HepG2 (cell line): ENCODE results near the gene PYGO1. TPM values are rescaled to one million over a fixed set of nuclear protein-coding genes. Genes with fewer than 3 reads are reported as not detected.
"Not testable (repeated sequence)": the region's sequence is repeated elsewhere in the genome, so short reads cannot be mapped to it uniquely, and the experiment has no call there.

Source experiments
- ATAC-seq: fragments of 200-7000 bp; cut with Tn5 transposase; 3 replicates; pipeline ENCODE4 v1.9.1; 2020; ENCODE audit warnings: mild to moderate bottlenecking, moderate library complexity
- BruUV-seq: library from RNA; stranded (reverse); fragments of 400-500 nt; replicated peaks from 2 replicates; lab custom pipeline; 2021; lab: Mats Ljungman, UMichigan
- CTCF ChIA-PET: fragments of 300-600 bp; formaldehyde crosslinking; extraction: SDS; loops from one replicate; lab custom pipeline; 2021; ENCODE audit warnings: low total read pairs, inconsistent platforms, low intra/inter-chr PET ratio; lab: Yijun Ruan, JAX
- POLR2A ChIA-PET: fragments of 350-600 bp; sonication (Branson Sonifier 250); formaldehyde crosslinking; loops from one replicate; lab custom pipeline; 2020; ENCODE audit warnings: antibody characterized with exemption, inconsistent platforms; lab: Yijun Ruan, JAX
- DNase-seq: peaks from one replicate; pipeline ENCODE4 v3.0.0-alpha.2; 2015; ENCODE audit warnings: low spot score
- FAIRE-seq: peaks from 3 replicates; lab custom pipeline; 2011; peaks lifted over from hg19 to GRCh38; lab: Jason Lieb, UNC
- H2AFZ ChIP-seq: one replicate; pipeline ENCODE4 v1.6.1; 2011; ENCODE audit warnings: low read length, inconsistent platforms
- H3K27ac ChIP-seq: fragments of 300-600 bp; 3 replicates; pipeline ENCODE4 v1.8.0; 2011; ENCODE audit warnings: mixed run types, mild to moderate bottlenecking, mixed read lengths, low read length, inconsistent platforms; ENCODE audit not compliant: insufficient read depth; ENCODE audit errors: extremely low read length
- H3K27me3 ChIP-seq, 2 experiments: fragments of 200-600 bp in 1 of 2; 2 replicates in 1 of 2; 3 replicates in 1 of 2; pipeline versions ENCODE4 v1.6.0 to v1.8.0; 2011; ENCODE audit warnings: low read length in 2 of 2, mild to moderate bottlenecking in 2 of 2, moderate library complexity in 2 of 2, inconsistent platforms in 1 of 2; ENCODE audit not compliant: insufficient read depth in 2 of 2, control insufficient read depth in 1 of 2
- H3K36me3 ChIP-seq, 2 experiments: fragments of 200-600 bp in 1 of 2; replicated peaks in 1 of 2; 2 replicates in 1 of 2; 3 replicates in 1 of 2; pipeline versions ENCODE4 v1.5.1 to v1.8.0; 2011; ENCODE audit warnings: low read length in 2 of 2, inconsistent platforms in 1 of 2; ENCODE audit not compliant: insufficient read depth in 2 of 2, control insufficient read depth in 1 of 2
- H3K4me1 ChIP-seq: 2 replicates; pipeline ENCODE4 v1.5.1; 2012; ENCODE audit warnings: low read length, inconsistent platforms; ENCODE audit not compliant: insufficient read depth
- H3K4me2 ChIP-seq: 2 replicates; pipeline ENCODE4 v1.6.0; 2011; ENCODE audit warnings: low read depth, low read length, inconsistent platforms
- H3K4me3 ChIP-seq, 3 experiments: fragments of 200-600 bp in 1 of 3; sonication (generic), shearing (Covaris generic) in 1 of 3; replicated peaks in 1 of 3; 2 replicates each; pipeline ENCODE4 v1.5.1; 2011 to 2016; ENCODE audit warnings: low read length in 3 of 3, inconsistent platforms in 2 of 3, low read depth in 2 of 3, mild to moderate bottlenecking in 2 of 3, control low read depth in 1 of 3, mixed read lengths in 1 of 3; ENCODE audit not compliant: insufficient read depth in 1 of 3
- H3K79me2 ChIP-seq: one replicate; pipeline ENCODE4 v1.6.1; 2011; ENCODE audit warnings: low read length, inconsistent platforms; ENCODE audit not compliant: insufficient read depth
- H3K9ac ChIP-seq: 2 replicates; pipeline ENCODE4 v1.6.0; 2011; ENCODE audit warnings: mild to moderate bottlenecking, low read depth, low read length, inconsistent platforms; ENCODE audit not compliant: insufficient read depth
- H3K9me3 ChIP-seq: 2 replicates; pipeline ENCODE4 v1.5.1; 2012; ENCODE audit warnings: mild to moderate bottlenecking, low read length
- H4K20me1 ChIP-seq: 2 replicates; pipeline ENCODE4 v1.6.0; 2011; ENCODE audit warnings: inconsistent platforms, mild to moderate bottlenecking, low read length, moderate library complexity; ENCODE audit not compliant: insufficient read depth
- ZFP1 ChIP-seq: IDR thresholded peaks from 2 replicates; pipeline ENCODE4 v1.6.1; 2016
- ZNF180 ChIP-seq: sonication (generic); formaldehyde crosslinking; IDR thresholded peaks from 2 replicates; pipeline ENCODE4 v1.4.0; 2020; ENCODE audit warnings: low read depth, missing genetic modification reagents, borderline replicate concordance
- WGBS: methylation state at CpG from one replicate; pipeline ENCODE4 v1.1.6; 2017; ENCODE audit warnings: low lambda C conversion rate; 5-methylcytosine and 5-hydroxymethylcytosine counted together
- in situ Hi-C: cut with HindIII; loops from 2 replicates; pipeline ENCODE4 v1.10.0; 2017; ENCODE audit warnings: low pct_unique_long_range_greater_than_20kb; ENCODE audit not compliant: extremely low pct_ligation_motif_present
- intact Hi-C: fragments of 100-400 bp; cut with micrococcal nuclease; formaldehyde crosslinking; loops from one replicate; pipeline ENCODE4 v1.10.0; 2022; ENCODE audit not compliant: unreplicated experiment
- polyA plus RNA-seq, 8 experiments: library from polyadenylated mRNA; depleted of rRNA in 3 of 8; stranded (reverse) in 7 of 8; unstranded in 1 of 8; fragments of >200 nt; fragmentation: Illumina TruSeq in 4 of 8; extraction: Trizol in 4 of 8; gene quantifications; 2 replicates each; pipeline versions ENCODE4 v1.2.1 to v1.2.3, GENCODE V29; 2011 to 2016; ENCODE audit warnings: low read depth in 4 of 8, missing spikeins in 1 of 8, mixed read lengths in 1 of 8; ENCODE audit not compliant: insufficient read depth in 1 of 8
- total RNA-seq, 5 experiments: library from RNA; depleted of rRNA; stranded (reverse); fragments of >200 nt; fragmentation: Illumina TruSeq; extraction: Trizol; gene quantifications; 2 replicates each; pipeline ENCODE4 v1.2.3, GENCODE V29; 2016; ENCODE audit warnings: low read depth in 1 of 5
- TF ChIP-seq, protein P1 (sequence below): sonication (generic); formaldehyde crosslinking; conservative IDR thresholded peaks from 2 replicates; pipeline ENCODE4 v1.5.0; 2020; ENCODE audit warnings: missing genetic modification reagents
- TF ChIP-seq, protein P2 (sequence below): sonication (generic); formaldehyde crosslinking; IDR thresholded peaks from 2 replicates; pipeline ENCODE4 v1.4.0; 2020; ENCODE audit warnings: missing genetic modification reagents
- TF ChIP-seq, protein P3 (sequence below): IDR thresholded peaks from 2 replicates; pipeline ENCODE4 v1.6.1; 2016; ENCODE audit warnings: mild to moderate bottlenecking, missing biosample characterization, missing genetic modification reagents

Gene PYGO1
- total and polyA plus RNA-seq, 2 of the 13 experiments (the other 11 are each of a cell fraction or from before 2014, with no cell fraction given): 1.1 to 1.8 TPM

DNA sequence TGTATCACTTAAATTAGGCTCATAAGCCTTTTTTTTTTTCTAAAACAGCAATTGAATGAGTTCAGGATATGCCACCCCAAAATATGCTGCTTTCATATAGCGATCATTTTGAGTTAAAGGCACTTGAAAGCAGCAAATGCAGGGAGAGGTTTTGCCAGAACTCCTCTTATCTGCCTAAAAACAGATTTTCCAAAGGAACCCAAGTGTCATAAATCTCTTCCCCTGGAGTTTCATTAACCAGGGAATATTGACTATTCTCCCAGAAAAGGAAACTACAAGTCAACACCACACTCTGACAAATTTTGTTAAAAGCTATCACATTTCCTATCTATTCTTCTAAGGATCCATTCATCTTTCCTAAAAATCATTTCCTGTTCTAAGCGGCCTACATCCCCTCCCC lies 91.4 kb downstream of the PYGO1 start (continued):
- no peak for TF ChIP-seq ZFP1 (CRISPR knock-in tag)

DNA sequence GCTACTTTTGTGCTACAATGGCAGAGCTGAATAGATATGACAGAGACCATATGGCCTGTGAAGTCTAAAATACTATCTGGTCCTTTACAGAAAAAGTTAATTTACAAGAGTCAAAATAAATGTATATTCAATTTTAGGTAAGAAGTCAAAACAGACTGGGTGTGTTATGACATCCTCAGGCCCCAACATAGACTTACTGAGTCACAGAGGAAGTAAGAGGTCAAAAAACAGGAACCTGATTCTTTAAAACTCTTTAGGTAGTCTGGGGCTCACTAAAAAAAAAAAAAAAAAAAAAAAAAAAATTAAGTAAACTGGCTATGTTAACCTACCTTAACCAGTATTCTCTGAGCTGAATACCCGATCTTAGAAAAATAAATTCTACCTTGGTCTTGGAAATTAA lies 93.2 kb downstream of the PYGO1 start:
- Histone ChIP-seq H3K27me3 (no peaks in the 10 kb centered on the region), H3K4me3 (no peak overlapping the region), H3K36me3 (no peaks in the 10 kb centered on the region), H2AFZ (no peak overlapping the region), H3K79me2 (no peaks in the 10 kb centered on the region), H3K4me1 (peaks cover 20% of the 10 kb centered on the region), H3K9me3 (no peaks in the 10 kb centered on the region), H3K27ac (no peak overlapping the region), H3K9ac (no peak overlapping the region), H3K4me2 (no peak overlapping the region), H4K20me1 (no peaks in the 10 kb centered on the region)
- no peak for FAIRE-seq
- in situ Hi-C loops: no loop called here
- CTCF ChIA-PET: no interaction called here
- WGBS: 93% methylated on average over 1 of the region's 1 CpG
- intact Hi-C loops: no loop called here
- no peak for DNase-seq
- BruUV-seq: no TSS peak
- POLR2A ChIA-PET: no interaction called here
- no peak for ATAC-seq
- TF ChIP-seq, protein P1, sequence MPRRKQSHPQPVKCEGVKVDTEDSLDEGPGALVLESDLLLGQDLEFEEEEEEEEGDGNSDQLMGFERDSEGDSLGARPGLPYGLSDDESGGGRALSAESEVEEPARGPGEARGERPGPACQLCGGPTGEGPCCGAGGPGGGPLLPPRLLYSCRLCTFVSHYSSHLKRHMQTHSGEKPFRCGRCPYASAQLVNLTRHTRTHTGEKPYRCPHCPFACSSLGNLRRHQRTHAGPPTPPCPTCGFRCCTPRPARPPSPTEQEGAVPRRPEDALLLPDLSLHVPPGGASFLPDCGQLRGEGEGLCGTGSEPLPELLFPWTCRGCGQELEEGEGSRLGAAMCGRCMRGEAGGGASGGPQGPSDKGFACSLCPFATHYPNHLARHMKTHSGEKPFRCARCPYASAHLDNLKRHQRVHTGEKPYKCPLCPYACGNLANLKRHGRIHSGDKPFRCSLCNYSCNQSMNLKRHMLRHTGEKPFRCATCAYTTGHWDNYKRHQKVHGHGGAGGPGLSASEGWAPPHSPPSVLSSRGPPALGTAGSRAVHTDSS: no peak
- TF ChIP-seq, protein P2, sequence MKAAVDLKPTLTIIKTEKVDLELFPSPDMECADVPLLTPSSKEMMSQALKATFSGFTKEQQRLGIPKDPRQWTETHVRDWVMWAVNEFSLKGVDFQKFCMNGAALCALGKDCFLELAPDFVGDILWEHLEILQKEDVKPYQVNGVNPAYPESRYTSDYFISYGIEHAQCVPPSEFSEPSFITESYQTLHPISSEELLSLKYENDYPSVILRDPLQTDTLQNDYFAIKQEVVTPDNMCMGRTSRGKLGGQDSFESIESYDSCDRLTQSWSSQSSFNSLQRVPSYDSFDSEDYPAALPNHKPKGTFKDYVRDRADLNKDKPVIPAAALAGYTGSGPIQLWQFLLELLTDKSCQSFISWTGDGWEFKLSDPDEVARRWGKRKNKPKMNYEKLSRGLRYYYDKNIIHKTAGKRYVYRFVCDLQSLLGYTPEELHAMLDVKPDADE: no peak
- no peak for TF ChIP-seq ZNF180 (CRISPR knock-in tag)
- TF ChIP-seq, protein P3, sequence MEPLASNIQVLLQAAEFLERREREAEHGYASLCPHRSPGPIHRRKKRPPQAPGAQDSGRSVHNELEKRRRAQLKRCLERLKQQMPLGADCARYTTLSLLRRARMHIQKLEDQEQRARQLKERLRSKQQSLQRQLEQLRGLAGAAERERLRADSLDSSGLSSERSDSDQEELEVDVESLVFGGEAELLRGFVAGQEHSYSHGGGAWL: no peak

DNA sequence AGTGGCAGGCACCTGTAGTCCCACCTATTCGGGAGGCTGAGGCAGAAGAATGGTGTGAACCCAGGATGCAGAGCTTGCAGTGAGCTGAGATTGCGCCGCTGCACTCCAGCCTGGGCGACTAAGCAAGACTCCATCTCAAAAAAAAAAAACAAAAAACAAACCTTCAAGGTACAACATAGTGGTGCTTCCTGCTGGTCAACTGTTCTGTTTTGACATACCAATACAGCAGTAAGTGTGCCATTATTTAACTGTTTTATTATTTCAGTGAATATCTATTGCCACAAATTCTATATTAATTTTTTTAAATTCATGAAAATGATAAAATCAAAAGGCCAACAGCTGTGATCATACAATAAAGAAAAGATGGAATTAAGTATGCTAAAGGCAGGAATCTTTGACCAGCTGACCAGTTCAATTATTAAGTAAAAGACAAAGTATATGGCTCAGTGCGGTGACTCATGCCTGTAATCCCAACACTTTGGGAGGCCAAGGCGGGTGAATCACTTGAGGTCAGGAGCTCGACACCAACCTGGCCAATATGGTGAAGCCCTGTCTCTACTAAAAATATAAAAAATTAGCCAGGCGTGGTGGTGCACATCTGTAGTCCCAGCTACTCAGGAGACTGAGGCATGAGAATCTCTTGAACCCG lies 99.1 kb downstream of the PYGO1 start:
- POLR2A ChIA-PET, intact Hi-C loops, in situ Hi-C loops, CTCF ChIA-PET, H3K9me3 ChIP-seq, FAIRE-seq, H3K9ac ChIP-seq, H3K4me1 ChIP-seq, BruUV-seq, DNase-seq, H4K20me1 ChIP-seq, H3K79me2 ChIP-seq, H3K36me3 ChIP-seq, H3K4me3 ChIP-seq, H2AFZ ChIP-seq, H3K27ac ChIP-seq, H3K4me2 ChIP-seq, H3K27me3 ChIP-seq, ATAC-seq: not testable (repeated sequence)
- 91% methylated on average over 9 of the region's 9 CpGs for WGBS
